Hepatocyte (in vitro differentiated cells): ENCODE results near the gene ATAD1.

Source experiments
- EZH2 ChIP-seq: fragments of 200-600 bp; sonication (generic); IDR thresholded peaks from 2 replicates; pipeline ENCODE4 v1.6.1; 2016; ENCODE audit warnings: antibody characterized with exemption, mild to moderate bottlenecking, borderline replicate concordance
- EZH2phosphoT487 ChIP-seq: fragments of 200-600 bp; sonication (generic); IDR thresholded peaks from one replicate; pipeline ENCODE4 v1.6.1; 2018; ENCODE audit warnings: antibody characterized with exemption, mild to moderate bottlenecking, low read depth, moderate library complexity; ENCODE audit not compliant: unreplicated experiment, severe bottlenecking
- TF ChIP-seq, protein P1 (sequence below): fragments of 200-600 bp; sonication (generic); IDR thresholded peaks from 2 replicates; pipeline ENCODE4 v1.5.1; 2016; ENCODE audit warnings: antibody characterized with exemption, mild to moderate bottlenecking; ENCODE audit not compliant: poor library complexity

DNA sequence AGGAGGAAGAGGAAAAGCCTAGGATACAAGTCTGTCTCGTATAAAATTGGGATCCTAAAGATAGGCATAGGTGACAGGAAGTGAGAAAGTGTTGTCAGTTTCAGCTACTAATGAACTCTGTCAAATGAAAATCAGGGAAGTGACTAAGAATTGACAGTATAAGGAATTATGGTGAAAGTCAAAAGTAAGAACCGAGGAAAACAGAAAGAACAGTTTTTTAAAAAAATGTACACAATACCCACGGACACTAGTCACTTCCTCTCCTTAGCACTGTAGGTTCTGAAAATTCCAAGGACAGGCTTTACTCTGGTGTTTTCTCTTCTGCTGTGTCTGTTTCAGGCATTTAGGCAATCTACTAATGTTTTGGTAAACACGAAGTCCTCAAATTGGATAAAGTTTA is 42.3 kb downstream of the ATAD1 start:
- TF ChIP-seq, protein P1, sequence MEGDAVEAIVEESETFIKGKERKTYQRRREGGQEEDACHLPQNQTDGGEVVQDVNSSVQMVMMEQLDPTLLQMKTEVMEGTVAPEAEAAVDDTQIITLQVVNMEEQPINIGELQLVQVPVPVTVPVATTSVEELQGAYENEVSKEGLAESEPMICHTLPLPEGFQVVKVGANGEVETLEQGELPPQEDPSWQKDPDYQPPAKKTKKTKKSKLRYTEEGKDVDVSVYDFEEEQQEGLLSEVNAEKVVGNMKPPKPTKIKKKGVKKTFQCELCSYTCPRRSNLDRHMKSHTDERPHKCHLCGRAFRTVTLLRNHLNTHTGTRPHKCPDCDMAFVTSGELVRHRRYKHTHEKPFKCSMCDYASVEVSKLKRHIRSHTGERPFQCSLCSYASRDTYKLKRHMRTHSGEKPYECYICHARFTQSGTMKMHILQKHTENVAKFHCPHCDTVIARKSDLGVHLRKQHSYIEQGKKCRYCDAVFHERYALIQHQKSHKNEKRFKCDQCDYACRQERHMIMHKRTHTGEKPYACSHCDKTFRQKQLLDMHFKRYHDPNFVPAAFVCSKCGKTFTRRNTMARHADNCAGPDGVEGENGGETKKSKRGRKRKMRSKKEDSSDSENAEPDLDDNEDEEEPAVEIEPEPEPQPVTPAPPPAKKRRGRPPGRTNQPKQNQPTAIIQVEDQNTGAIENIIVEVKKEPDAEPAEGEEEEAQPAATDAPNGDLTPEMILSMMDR, result no peak
- no peak for TF ChIP-seq EZH2
- no peak for TF ChIP-seq EZH2phosphoT487
